Measurements from ENCODE around the gene ZNF608.

The ZNF608 gene

DNA sequence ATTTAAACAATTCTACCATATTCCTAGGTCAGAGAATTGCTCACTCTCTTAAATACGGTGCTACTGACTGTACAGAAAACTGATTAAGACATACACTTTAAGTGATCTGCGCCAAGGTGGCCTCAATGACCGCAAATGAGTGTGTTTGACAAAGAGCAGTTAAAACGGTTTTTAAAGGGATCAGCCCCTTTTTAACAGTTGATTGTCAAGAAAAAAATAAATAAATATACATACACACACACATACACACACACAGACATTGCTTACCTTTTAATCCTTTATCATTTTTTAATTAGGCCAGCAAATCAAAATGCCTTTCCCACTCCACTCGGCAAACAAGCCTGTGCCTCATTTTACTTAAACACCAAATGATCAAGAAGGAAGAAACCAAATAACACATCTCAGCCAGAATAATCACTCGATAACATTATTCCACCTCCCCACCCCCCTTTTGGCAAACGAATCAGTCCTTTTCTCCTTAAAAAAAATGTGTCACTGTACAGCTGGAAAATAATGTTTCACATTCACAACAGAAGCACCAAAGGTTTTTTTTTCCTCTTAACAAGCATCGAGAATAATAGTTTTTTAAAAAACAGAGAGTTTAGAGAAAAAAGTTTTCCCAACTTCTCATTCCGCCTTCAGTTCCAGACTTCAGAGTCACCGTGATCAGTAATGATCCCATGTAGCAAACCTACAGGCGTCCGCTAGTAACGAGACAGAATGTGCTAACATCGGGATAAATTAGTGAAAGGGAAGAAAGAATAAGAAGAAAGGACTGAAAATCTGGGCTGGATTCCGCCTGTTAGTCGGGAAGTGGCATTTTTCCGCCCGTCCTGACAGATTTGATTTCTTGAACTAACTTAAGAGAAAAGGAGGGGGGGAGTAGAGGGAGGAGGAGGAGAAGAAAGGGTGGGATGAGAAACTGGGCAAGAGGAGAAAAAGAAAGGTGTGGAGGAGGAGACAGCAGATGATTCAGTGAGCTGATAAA, at the start of gene ZNF608:
ZNF608 (minus strand) TSS at position 712 of the 988 bp plus-strand sequence. CDS start 1,650 bp downstream, outside the sequence.
- no peak for DNase-seq

DNA sequence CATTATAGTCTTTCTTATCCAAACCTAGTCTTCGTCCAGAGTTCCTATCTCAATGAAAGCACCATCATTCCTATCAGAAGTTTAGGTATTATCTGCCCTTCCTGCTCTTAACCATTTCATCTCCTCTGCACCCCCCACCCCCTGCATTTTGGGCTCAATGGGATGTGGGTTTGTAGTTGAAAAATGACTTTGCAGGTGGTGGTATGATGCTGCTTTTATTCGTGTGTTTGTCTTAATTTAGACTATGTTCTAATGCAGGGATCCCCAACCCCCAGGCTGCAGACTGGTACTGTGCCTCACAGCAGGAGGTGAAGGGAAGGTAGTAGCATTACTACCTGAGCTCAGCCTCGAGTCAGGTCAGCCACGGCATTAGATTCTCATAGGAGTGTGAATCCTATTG, 49.4 kb upstream of the ZNF608 start:
- DNase-seq: no peak

DNA sequence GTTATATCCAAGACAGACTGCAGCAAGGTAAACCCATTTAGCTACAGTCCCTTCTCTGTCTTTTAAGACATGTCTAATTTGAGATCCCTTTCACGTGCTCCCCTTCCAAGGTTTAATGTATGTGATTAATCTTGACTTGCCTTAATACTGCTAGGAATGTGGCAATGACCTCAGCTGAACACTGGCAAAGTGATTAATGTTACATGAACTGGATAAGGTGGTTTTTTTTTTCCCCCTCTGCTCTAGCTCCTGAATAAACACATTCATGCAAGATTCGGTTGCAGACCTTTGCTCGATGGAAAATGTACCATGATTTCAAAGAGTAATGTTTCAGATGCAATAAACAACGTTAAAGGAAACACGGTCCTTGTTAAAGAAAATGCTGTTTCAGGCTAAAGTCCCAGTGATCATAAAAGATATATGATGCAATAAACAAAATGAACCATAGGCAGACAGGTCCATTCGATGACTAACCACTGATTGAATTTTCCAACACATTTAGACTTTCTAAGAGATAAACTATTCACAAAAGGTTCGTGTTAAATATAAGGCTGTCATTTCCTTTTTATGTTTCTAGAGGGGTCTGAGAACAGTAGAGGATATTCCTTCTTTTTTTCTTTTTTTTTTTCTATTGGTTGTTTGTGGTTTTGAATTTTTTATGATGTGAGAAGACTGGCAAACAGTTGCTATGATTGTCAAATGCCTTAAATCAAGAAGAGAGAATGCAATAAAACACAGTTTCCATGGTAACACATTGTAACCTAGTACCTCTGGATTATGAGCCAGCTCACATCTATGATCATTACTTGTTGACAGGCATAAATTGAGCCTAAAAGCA, 44.7 kb upstream of the ZNF608 start:
- no peak for DNase-seq

DNA sequence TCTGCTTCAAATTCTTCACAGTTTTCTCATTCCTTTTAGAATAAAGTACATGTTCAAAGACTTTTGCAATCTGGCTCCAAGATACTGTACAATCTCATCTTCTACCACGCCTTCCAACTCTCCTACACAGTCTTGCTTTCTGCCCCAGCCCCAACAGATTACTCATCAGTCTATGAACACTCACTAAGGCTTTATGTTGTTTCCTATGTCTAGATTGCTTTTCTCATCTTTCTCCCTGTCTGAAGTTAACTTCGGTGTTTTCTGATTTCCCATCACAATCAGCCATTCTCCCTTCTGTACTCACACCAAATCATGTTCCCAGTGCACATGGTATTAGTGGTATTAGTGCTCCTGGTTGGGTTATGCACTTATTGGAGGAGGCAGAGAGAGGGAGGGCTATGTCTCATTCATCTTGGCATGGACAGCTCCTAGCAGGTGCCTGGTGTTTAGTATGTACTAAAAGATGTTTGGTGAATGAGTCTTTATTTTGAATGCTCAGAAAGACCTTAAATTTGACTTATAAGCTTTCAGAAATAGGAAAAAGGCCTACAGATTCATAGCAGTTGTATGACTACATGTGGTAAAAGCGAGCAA, 44.0 kb upstream of the ZNF608 start:
- no peak for DNase-seq

- no peak for DNase-seq
Observed at GRCh38 chr5:124789104-124789605, 42.7 kb upstream of the ZNF608 start.

- no peak for DNase-seq
Observed at GRCh38 chr5:124783794-124784193, 37.4 kb upstream of the ZNF608 start.

GRCh38 chr5:124783285-124783684, 36.8 kb upstream of the ZNF608 start:
- no peak for DNase-seq

GRCh38 chr5:124782262-124782661, 35.8 kb upstream of the ZNF608 start:
- no peak for DNase-seq

GRCh38 chr5:124780011-124780410, 33.6 kb upstream of the ZNF608 start:
- no peak for DNase-seq

- DNase-seq: no peak
Observed at GRCh38 chr5:124773315-124774311, 27.2 kb upstream of the ZNF608 start.

DNA sequence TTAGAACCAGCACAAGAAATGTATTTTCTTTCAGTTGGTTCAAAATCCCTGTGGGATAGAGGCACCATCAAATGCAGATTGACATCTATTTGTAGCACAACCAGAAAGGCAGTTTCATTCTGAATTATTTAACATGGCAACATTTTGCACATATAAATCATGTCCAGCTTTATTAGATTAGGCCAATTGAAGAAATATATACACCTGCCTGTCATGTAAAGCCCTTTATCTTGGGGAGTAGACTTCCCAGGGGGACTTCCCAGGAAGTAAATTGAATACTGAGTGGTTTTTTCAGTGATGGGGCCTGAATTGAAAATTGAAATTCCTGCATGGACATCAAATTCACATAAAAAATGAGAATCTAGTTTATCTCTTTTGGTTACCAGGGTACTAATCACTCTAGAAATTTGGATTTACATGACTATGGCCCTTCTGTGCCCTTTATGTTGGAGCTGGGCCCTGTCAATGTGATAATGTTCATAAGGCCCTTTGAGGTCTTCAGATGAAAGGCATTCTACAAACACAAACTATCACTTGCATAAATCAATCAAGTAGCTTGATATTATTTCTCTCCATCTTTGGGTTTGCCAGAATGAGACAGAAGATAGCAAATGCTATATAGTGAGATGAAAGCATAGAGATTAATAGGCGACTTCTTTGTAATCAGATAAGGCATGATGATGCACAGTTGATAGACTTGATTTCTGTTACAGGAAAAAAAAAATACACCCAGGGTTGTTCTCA, 26.2 kb upstream of the ZNF608 start:
- DNase-seq: no peak

DNA sequence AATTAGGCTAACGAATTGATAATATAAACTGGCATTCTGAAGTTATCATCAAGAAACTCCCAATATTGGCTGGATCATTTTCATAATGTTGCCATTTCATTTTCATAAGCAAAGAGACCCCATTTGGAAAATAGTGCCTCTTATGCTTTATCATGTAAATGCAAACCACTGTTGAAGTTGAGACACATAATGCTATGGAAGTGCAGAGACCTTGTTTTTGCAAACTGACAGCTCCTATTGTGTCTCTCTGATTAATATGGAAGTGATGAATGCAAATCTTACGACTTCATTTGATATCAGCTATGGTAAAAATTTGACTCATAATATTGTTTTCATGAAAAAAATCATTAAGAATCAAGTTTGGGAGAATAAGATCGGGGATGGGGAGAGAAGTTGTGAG, 25.3 kb upstream of the ZNF608 start:
- DNase-seq: no peak

DNA sequence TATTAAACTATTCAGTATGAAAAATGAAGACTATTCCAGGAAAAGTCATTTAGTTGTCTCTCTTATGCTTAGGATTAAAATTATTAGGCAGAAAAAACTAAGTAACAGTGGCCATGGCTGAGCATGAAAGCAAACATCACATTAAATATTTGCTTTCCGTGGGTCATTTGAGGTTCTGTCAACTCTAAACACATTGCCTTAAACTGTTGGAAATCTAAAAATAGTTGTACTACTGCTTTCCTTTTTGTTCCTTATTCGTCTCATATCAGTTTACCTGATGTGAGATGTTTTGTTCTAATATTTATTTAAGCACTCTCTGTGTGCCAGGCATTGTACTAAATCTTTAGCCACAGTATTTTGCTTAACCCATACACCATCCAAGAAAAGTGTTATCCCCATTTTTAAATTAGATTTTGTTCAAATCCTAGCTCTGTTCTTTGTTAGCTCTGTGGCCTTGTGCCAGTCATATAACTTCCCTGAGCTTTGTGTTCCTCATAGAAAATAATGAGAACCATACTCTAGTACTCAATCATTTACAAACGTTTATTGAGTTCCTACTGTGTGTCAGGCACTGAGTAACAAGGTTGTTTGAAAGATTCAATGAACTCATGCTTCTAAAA, 18.7 kb upstream of the ZNF608 start:
- DNase-seq: no peak

DNA sequence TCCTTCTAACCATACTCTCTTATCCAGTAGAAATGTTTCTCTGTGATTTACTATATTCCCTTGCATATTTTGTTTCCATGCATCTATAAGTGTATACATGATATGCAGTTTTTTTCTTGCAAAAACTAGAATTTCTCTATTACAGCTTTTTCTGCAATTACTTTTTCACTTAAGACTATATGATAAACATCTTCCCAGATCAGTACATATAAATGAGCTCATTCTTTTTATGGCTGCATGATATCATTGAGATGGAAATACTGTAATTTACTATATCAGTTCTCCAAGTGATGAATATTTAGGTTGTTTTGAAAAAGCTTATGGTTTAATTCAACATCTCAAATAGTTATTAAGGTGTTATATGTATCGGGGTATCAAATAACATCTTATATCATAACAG, 18.1 kb upstream of the ZNF608 start:
- DNase-seq: no peak

DNA sequence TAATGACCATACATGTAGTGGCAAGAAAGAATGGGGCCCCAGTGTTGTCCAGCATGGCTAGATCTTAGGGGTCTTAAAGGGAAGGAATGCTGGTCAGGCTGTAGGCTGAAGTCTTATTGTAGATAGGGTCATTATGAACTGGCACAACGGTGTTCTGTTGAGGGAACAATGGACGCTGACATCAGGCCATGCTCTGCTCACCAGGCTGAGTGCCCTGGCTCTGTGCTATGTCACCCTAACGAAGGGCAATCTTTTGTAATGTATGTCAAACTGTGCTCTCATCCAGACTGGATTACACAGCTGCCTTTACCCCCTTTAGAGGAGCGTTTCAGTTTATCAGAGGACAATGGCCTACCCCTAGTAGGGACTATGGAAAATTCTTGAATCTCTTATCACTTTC, 14.6 kb upstream of the ZNF608 start:
- DNase-seq: no peak

GRCh38 chr5:124760608-124761007, 14.2 kb upstream of the ZNF608 start:
- DNase-seq: no peak

- DNase-seq: no peak
Observed at GRCh38 chr5:124755565-124755964, 9.1 kb upstream of the ZNF608 start.

DNA sequence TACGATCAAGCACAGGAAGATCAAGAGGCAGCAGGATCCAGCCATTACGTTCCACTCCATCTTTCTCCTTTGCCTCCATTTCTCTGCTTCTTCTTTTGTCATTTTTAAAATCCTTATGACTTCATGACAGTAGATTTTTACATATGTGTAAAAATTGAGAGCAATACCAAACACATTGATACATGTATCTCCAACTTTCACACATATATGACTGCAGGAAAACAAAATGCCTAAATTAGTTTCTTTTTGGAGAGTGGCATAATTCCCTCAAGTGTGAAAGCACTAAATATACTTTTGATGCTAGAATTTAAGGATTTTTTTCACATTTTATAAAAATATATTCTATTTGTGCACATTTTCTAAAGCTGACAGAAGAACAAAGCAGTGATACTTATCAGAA, 8.6 kb upstream of the ZNF608 start:
- DNase-seq: no peak

DNA sequence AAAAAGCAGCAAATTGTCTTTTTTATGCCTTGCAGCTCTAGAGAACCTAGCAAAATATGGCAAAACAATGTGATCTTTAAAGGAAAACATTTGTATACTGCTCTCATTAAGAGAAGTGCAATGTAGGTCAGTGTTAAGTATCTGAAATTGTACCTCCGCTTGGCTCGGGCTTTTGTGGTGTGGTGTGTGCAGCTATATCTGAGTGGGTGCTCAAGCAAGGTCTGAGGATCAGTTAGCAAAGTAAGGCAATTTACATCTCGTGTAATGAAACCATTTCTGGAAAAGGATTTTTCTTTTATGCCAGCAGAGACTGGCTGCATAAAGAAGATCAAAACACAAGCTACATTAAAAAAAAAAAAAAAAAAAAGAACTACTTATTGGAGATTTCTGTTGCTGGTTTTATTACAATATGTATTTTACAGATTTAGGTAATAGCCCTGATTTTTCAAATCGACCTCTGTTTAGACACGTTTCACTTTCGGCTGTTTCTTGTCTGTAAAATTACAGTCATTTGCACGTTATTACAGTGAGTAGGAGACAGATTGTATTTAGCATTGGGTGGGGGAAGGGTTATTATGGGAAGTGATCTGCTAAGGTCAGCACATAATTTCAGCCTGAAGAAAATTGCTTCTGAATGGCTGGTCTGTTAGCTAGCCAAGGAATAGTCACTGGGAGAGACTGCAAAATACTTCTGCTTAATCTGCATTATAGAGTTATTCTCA, 7.9 kb upstream of the ZNF608 start:
- DNase-seq: no peak

All from stimulated activated CD4-positive, alpha-beta T cell treated with anti-CD3 and anti-CD28 coated beads, Interleukin-4, amount 100 ng/mL, for 1 hour (primary cell).